HG02678 (cell line): Measurements from ENCODE around the gene GRPEL1.
"Not testable (repeated sequence)": the region's sequence is repeated elsewhere in the genome, so short reads cannot be mapped to it uniquely, and the experiment has no call there.

Experiments used
- ATAC-seq: cut with Tn5 transposase; IDR thresholded peaks from one replicate; pipeline ENCODE4 v1.9.1; 2021; ENCODE audit warnings: mild to moderate bottlenecking, moderate library complexity; ENCODE audit not compliant: unreplicated experiment

The GRPEL1 gene

DNA sequence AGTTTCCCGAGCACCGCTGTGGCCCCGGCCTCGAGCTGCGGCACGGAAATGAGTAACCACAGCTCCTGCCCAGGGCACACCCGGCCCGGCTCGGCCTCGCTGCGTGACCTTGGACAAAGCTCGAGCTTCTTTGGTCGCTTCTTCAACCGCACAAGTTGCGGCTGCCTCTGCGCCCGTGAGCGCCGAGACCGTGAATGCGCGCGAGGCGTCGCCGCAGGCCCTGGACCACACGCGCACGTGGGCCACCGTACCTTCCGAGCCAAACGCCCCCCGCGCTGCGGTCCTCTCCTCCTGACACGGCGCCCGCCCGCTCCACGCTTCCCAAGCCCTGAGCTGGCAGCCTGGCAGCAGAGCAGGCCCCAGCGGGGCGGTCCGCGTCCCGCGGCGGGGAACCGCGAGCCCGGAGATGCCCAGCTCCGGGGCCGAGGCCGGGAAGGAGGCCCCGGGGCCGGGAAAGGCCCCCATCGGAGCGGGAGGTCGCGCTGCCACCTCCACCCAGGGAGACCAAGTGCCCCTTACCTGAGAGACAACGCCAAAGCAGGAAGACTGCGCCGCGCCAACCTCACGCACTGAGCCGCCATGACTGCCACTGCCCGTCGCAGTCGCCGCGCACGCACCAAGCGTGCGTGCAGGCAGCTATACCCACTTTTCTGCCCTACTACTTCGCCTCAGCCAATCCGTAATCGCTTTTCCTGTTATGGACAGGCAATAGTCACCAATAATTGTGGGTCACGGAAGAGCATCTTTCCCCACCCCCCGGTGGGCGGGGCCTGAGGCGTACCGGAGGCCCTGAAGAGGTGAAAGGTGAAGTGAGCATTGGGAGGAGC, at the start of gene GRPEL1:
GRPEL1 (minus strand) TSS at position 613 of the 827 bp plus-strand sequence; CDS start at position 581, 32 bp downstream.
- peak; percentile 92 for ATAC-seq

DNA sequence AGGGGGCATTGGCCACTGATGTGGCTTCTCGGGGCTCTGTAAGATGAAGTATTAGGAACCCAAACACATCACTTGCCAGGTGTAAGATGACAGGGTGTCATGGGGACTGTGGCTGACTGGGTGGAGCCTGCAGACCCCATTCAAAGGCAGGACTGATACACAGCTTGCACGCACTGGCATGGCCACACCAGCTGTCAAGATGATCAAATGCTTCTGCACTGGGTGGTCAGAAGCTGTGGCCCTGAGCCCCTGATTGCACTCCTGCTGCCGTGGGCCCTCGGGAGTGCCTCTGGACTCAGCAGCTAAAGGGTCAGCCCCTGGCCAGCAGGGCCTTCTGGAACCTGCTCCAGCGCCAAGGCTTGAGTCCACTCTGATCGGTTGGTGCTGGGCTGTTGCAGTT, 48.8 kb upstream of the GRPEL1 start:
- no peak for ATAC-seq

DNA sequence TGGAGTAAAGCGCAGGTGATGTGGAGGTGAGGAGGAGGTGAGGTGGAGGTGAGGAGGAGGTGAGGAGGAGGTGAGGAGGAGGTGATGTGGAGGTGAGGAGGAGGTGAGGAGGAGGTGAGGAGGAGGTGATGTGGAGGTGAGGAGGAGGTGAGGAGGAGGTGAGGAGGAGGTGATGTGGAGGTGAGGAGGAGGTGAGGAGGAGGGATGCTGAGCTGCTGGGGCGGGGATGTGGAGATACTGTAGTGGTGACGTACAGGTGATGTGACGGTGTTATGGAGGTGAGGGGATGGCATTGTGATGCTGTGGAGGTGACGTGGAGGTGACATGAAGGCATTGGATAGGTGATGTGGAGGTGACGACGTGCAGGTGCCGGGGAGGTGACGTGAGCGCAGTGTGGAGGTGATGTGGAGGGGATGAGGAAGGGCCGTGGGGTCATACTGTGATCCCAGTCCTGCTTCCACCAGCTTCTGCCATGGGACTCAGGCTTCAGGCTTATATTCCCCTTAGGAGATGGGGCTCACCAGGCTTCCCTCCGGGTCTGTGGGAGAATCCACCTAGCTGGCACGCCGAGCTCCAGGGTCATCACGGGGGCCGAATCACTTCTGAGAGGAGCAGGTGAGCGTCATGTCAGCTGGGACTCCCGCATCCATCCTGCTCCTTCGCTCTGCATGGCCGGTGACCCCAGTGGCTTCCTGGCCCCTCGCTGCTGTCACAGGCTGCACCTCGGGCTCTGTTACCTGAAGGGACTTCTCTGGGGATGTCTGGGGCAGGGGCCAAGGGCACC, 47.9 kb upstream of the GRPEL1 start:
- no peak for ATAC-seq

DNA sequence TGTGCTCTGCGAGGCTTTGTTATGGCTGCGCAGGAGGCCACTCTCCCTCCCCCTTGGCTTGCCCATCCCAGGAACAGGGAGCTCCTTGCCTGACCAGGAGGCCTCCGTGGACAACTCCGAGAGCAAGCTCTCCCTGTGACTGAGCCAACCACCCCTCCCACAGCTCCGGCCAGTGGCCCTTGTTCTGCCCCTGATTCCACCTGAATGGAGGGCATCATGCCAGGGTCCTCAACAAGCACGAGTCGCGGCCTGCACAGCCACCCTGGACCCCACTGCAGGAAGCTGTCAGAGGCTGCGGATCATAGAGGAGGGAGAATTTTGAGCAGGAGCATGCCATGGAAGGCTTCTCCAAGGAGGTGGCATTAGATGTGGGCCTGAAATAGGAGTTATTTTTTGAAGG, 44.8 kb upstream of the GRPEL1 start:
- no peak for ATAC-seq

DNA sequence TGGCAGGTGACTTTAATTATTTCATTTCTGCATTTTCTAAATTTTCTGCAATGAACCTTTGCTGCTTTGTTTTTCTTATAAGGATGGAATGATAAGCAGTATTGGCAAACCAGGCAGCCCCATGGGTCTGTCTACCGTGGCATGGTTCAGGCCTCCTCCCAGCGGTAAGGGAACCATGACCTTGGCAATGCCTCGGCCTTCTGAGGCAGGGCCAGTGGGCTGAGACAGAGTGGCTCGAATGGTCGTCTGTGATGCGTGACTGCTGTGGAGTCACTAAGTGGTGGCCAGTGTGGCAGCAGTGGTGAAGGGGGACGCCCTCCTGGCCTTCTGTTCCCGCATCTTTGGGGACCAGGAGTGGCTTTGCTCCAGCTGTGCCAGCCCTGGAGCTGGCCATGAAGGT, 43.6 kb upstream of the GRPEL1 start:
- ATAC-seq: no peak

GRCh38 chr4:7110546-7110945, 42.7 kb upstream of the GRPEL1 start:
- ATAC-seq: no peak

DNA sequence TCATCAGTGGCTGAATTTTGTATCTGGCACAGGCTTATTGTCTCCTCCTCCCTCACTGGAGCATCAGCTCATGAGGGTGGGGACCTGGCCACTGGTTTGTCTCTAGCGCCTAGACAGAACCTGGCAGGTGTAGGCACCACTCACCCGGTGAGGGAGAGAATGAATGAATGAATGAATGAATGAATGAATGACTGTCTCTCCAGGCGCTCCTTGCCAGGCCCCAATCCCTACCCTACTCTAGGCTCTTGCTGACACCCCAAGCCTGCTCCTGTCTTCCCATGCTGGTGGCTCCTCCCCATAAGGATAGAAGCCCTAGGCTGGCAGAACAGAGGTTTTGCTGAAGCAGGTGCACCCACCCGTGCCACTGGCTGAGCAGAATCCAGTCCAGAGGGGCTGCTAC, 41.3 kb upstream of the GRPEL1 start:
- ATAC-seq: no peak

GRCh38 chr4:7108660-7109059, 40.8 kb upstream of the GRPEL1 start:
- no peak for ATAC-seq

DNA sequence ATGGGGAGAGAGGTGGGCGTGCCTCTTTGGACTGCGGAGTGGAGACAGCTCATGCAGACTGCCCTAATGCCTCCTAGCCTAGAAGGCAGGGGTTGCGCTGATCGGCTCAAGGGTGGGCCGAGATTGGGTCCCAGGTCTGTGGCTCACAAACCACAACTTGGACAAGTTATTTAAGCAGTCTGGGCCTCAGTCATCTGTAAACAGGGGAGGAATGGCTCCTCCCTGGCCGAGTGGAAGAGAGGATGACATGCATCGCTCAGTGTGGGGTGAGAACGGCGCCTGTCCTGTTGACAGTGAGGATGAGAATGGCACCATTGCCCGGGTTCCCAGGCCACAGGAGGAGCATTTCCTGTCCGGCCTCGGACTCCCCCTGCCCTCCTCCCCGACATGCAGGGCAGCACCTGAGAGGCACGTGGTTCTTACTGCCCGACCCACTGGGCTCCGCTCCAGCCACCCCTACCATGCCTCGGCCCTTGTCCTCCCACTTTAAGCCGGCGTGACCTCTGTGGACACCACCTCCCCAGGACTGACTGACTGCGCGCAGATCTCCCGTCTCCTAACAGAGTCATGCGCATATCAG, 40.3 kb upstream of the GRPEL1 start:
- no peak for ATAC-seq

GRCh38 chr4:7107166-7107905, 39.5 kb upstream of the GRPEL1 start:
- no peak for ATAC-seq

GRCh38 chr4:7105276-7105675, 37.4 kb upstream of the GRPEL1 start:
- no peak for ATAC-seq

DNA sequence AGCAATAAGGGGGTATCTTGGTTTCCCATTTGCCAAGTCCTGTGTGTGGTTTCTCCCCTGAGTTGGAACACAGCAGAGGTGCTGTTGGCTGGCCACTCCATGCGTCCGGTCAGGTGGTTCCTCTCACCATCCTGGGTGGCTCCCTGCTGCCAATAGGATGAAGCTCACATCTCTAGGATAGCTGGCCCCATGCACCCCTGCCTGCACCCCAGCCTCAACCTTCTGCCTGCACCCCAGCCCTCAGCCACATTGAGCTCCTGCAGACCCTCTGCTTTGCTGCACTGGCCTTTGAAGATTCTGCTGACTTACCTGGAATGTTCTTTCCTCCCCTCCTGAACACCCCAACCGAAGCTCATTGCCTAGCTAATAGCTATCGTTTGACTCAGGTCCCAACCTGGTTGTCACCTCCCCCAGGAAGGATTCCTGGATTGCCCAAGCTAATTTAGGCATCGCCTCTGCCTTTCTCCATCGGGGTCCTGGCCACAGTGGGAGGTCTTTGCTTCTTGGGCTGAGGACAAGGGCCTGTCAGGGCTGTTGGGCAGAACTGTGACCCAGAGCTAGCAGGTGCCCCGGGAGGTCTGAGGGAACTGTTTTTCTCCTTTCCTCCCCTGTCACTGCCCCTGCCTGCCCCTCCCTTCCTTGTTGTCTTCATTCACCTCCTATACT, 36.6 kb upstream of the GRPEL1 start:
- ATAC-seq: no peak

DNA sequence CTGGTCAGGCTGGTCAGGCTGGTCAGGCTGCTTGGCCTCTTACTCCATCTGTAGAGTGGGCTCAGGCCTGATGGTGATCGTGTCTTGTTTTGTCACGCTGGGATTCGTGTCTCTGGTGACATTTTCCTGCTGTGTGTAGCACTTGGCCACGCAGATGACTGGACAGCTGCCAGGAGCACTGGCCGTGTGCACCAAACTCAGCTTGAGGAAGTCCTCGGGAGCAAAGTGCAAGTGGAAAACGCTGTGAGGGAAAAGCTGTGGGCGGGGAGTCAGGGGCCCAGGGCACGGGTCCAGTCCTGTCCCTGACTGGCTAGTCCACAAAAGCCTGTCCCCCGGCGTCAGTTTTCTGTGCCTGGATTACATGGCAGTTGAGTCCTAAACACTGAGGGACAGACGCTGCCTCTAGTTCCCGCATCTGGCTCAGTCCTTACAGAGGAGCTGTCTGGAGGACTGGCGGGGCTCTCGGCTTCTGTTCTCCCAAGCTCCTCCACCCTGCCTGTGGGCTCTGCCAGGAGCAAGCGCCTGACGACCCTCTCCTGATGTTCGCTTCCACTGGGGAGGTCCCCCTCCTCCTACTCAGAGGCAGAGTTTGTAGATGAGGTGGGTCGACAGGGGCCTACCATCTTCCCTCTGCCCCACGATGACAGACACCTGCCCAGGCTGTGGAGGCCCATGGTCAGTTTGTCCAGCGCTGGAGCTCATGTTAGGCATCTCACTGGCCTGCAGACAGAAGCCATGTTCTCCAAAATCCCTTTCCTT, 35.9 kb upstream of the GRPEL1 start:
- no peak for ATAC-seq

DNA sequence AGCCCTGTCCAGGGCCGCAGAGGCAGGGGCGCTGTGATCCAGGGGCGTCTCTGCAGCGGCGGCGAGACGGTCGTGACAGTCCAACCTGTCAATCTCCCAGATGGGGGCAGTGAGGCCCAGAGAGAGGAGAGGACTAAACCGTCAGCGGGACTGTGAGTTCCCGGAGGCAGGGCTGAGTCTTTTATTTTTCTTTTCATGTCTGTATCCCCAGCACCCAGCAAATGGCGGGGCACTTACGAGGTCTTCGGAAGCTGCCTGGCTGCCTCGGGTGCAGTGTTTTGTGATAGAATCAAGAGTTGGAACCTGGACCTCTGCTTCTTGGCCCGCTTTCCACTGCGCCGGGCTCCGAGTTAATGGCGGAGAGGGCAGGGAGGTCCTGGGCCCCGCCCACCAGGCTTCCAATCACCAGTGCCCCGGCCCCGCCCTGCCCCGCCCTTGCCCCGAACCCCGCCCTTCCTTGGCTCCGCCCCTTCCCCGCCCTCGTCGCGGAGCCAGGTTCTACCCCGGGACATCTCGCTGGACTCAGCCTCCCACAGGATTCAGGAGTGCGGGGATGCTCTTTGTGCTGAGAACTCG, 35.3 kb upstream of the GRPEL1 start:
- ATAC-seq: peak; percentile 82

- ATAC-seq: not testable (repeated sequence)
These were observed 34.6 kb upstream of the GRPEL1 start for GRCh38 chr4:7102516-7102909.

DNA sequence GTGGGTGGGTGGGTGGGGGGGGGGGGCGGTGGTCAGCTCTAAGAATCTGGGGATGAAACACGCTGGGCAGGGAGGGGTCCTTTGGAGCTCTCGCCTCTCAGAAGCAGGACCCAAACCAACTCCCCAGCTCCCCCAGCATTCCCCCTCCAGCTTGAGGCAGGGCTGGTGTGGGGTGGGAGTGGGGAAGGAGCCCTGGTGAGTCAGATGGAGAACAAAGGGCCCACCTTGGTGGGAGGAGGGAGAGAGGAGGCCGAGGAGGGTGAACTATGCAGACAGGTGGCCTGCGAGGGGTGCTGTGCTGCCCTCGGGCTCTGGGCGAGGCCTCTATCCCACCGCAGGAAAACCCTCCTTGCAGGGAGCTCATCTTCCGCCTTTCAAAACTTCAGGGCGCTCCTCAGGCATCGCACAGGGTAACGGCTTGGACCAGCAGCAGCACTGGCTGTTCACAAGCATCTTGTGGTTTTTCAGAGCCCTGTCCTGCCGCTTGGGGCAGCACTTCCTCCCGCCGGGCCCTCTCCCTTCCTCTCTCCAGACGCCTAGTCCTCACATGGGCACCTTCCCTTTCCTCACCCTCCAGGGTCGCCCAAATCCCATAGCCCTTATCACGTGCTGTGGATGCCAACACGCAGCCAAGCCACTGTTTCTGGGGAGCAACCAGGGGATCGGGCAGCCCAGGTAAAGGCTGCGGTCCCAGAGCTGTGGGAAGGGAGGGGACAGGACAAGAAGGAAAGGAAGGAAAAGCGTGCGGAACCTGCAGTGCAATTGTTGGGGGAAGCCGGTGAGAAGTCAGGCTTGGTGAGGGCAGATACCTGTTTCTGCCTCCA, 34.0 kb upstream of the GRPEL1 start:
- ATAC-seq: peak; percentile 68

- no peak for ATAC-seq
These were observed 28.4 kb upstream of the GRPEL1 start for GRCh38 chr4:7096236-7096635.

DNA sequence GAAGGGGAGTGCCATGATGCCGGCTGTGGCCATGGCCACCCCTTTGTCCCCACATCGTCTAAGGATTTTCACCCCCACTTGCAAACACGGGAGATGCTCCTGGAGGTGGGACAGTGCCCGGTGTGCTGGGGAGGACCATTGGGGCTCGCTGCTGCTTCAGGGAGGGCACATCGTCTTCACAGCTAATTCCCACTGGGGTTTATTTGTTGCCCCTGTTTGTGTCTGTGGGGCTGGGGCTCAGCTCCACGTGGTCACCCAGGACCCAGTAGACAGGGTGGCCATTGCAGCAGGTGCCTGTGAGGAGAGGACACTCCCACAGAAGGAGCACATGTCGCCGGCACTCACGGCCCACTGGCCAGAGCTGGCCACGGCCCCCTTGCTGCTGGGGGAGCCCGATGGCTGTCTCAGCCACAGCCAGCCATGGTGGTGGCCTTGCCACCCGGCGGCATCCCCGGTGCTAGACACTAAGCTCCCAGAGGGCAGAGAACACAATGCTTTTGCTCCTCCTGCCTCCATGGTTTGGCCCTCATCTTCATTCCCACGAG, 27.8 kb upstream of the GRPEL1 start:
- no peak for ATAC-seq
